Activated CD4-positive, CD25-positive, alpha-beta regulatory T cell treated with anti-CD3 and anti-CD28 coated beads, Interleukin-2, amount 50 U/mL, for 16 hours (primary cell): ENCODE data around the gene FZD4.

Experiments used
- DNase-seq: peaks from one replicate; pipeline ENCODE4 v3.0.0-alpha.2; 2020; ENCODE audit warnings: low read depth, low spot score

Gene FZD4

GRCh38 chr11:86912238-86912637 lies 43.0 kb downstream of the FZD4 start:
- no peak for DNase-seq

GRCh38 chr11:86910592-86910991 lies 44.6 kb downstream of the FZD4 start:
- DNase-seq, result no peak

- DNase-seq, result no peak
These were observed 49.0 kb downstream of the FZD4 start for GRCh38 chr11:86906198-86906597.

GRCh38 chr11:86905252-86905651 lies 49.9 kb downstream of the FZD4 start:
- no peak for DNase-seq

- no peak for DNase-seq
These were observed 51.2 kb downstream of the FZD4 start for GRCh38 chr11:86904001-86904400.

- no peak for DNase-seq
These were observed 52.9 kb downstream of the FZD4 start for GRCh38 chr11:86902345-86902744.

- DNase-seq, result no peak
These were observed 53.6 kb downstream of the FZD4 start for GRCh38 chr11:86901599-86901998.

GRCh38 chr11:86900162-86900561 lies 55.0 kb downstream of the FZD4 start:
- DNase-seq, result no peak

- no peak for DNase-seq
These were observed 56.5 kb downstream of the FZD4 start for GRCh38 chr11:86898689-86899088.

- no peak for DNase-seq
These were observed 58.8 kb downstream of the FZD4 start for GRCh38 chr11:86896441-86896841.
